Endodermal cell (in vitro differentiated cells): ENCODE measurements around the gene FKBP1B. TPM values are rescaled to one million over a fixed set of nuclear protein-coding genes. Genes with fewer than 3 reads are reported as not detected.

Experiments
- DNase-seq: peaks from one replicate; pipeline ENCODE4 v3.0.0-alpha.2; 2017
- H3K27ac ChIP-seq: 2 replicates; pipeline ENCODE4 v1.5.1; 2013; ENCODE audit warnings: mild to moderate bottlenecking, low read depth, low read length, moderate library complexity
- H3K27me3 ChIP-seq: 2 replicates; pipeline ENCODE4 v1.6.1; 2013; ENCODE audit warnings: mild to moderate bottlenecking, low read length, moderate library complexity; ENCODE audit not compliant: insufficient read depth, control insufficient read depth, poor library complexity, severe bottlenecking
- H3K36me3 ChIP-seq: 2 replicates; pipeline ENCODE4 v1.7.0; 2013; ENCODE audit warnings: mild to moderate bottlenecking, low read length, moderate library complexity; ENCODE audit not compliant: control insufficient read depth, insufficient read depth
- H3K4me1 ChIP-seq: one replicate; pipeline ENCODE4 v1.7.0; 2013; ENCODE audit warnings: low read length; ENCODE audit not compliant: control insufficient read depth, insufficient read depth
- H3K4me3 ChIP-seq: 2 replicates; pipeline ENCODE4 v1.5.1; 2013; ENCODE audit warnings: mild to moderate bottlenecking, low read length, moderate library complexity
- H3K9ac ChIP-seq: 2 replicates; pipeline ENCODE4 v1.6.1; 2013; ENCODE audit warnings: mild to moderate bottlenecking, low read length, moderate library complexity; ENCODE audit not compliant: poor library complexity, severe bottlenecking; ENCODE audit errors: extremely low read depth
- H3K9me3 ChIP-seq: 2 replicates; pipeline ENCODE4 v1.6.1; 2013; ENCODE audit warnings: mild to moderate bottlenecking, low read length, moderate library complexity; ENCODE audit not compliant: control insufficient read depth
- H3K27ac Mint-ChIP-seq: 2 replicates; pipeline ENCODE4 v1.8.0; 2020; ENCODE audit warnings: mixed read lengths
- H3K27me3 Mint-ChIP-seq: 2 replicates; pipeline ENCODE4 v1.8.0; 2021; ENCODE audit warnings: mild to moderate bottlenecking, mixed read lengths; ENCODE audit not compliant: insufficient read depth
- H3K36me3 Mint-ChIP-seq: 2 replicates; pipeline ENCODE4 v1.8.0; 2020; ENCODE audit warnings: low read depth, mixed read lengths
- H3K4me1 Mint-ChIP-seq: 2 replicates; pipeline ENCODE4 v1.8.0; 2020; ENCODE audit warnings: mixed read lengths
- H3K4me3 Mint-ChIP-seq: 2 replicates; pipeline ENCODE4 v1.8.0; 2020; ENCODE audit warnings: mild to moderate bottlenecking, moderate library complexity, mixed read lengths
- H3K9me3 Mint-ChIP-seq: 2 replicates; pipeline ENCODE4 v1.8.0; 2020; ENCODE audit warnings: mild to moderate bottlenecking, mixed read lengths
- WGBS, 2 experiments: methylation state at CpG; one replicate each; pipeline versions ENCODE4 v1.1.5 to v1.1.7; 2013; ENCODE audit warnings: missing lambda C conversion rate in 2 of 2, mixed read lengths in 1 of 2; ENCODE audit not compliant: insufficient coverage in 1 of 2, insufficient read length in 1 of 2; 5-methylcytosine and 5-hydroxymethylcytosine counted together
- total RNA-seq, 2 donors: library from RNA; stranded (reverse); fragmentation: NEBNext Ultra II Directional in 1 of 2; extraction: Animal tissue kit (Norgen Biotek cat#: 25700) in 1 of 2; gene quantifications; 2 replicates in 1 of 2; 3 replicates in 1 of 2; pipeline ENCODE4 v1.2.1, GENCODE V29; 2021
- TF ChIP-seq, protein P1 (sequence below): fragments of 200-600 bp; sonication (generic); conservative IDR thresholded peaks from 2 replicates; pipeline ENCODE4 v1.5.0; 2021; ENCODE audit warnings: antibody characterized with exemption, mild to moderate bottlenecking

The FKBP1B gene
- total RNA-seq, 2 donors from 2014 or later = 35.3 to 39.0 TPM

DNA sequence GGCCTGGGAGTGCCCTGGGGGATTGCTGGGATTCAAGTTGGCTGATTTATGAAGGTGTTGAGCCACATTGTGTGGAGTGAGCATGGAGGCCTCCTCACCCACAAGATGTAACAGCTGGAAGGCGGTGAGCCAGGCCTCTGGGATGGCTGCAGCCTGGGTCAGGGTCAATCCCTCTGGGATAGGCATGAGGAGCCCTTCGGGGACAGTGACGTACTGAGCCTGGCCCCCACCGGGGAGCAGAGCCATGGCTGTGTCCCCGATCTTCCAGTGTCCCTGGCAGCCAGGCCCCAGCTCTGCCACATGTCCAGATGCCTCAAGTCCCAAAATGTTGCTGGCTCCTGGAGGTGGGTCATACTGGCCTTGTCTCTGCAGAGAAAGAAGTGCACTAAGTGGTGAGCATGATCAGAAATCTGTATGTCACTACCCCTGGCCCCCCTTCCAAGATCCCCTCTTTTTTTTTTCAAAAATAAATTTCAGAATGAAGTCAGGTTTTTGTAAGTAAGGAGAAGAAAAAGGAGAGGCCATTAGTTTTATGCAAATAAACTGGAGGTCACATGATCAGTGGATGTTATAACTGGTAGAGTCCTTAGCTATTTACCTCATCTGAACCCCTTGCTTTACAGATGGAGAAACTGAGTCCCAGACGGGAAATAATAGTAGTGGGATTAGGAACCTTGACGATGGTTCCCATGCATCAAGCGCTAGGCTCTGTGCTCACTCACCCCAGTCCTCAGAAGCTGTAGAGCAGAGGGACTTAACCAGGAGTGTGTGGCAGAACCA, 33.4 kb downstream of the FKBP1B start:
- Mint-ChIP-seq H3K9me3 (no peaks in the 10 kb centered on the region), H3K4me3 (peak overlapping the region; percentile 80), H3K4me1 (peaks cover 7% of the 10 kb centered on the region), H3K27ac (peak overlapping the region; percentile 96), H3K36me3 (peaks cover 17% of the 10 kb centered on the region), H3K27me3 (no peaks in the 10 kb centered on the region)
- peak overlapping the region; percentile 62 for H3K9ac ChIP-seq
- peak overlapping the region; percentile 90 for H3K4me3 ChIP-seq
- TF ChIP-seq, protein P1, sequence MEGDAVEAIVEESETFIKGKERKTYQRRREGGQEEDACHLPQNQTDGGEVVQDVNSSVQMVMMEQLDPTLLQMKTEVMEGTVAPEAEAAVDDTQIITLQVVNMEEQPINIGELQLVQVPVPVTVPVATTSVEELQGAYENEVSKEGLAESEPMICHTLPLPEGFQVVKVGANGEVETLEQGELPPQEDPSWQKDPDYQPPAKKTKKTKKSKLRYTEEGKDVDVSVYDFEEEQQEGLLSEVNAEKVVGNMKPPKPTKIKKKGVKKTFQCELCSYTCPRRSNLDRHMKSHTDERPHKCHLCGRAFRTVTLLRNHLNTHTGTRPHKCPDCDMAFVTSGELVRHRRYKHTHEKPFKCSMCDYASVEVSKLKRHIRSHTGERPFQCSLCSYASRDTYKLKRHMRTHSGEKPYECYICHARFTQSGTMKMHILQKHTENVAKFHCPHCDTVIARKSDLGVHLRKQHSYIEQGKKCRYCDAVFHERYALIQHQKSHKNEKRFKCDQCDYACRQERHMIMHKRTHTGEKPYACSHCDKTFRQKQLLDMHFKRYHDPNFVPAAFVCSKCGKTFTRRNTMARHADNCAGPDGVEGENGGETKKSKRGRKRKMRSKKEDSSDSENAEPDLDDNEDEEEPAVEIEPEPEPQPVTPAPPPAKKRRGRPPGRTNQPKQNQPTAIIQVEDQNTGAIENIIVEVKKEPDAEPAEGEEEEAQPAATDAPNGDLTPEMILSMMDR = no peak
- peaks cover 19% of the 10 kb centered on the region for H3K36me3 ChIP-seq
- H3K27me3 ChIP-seq = no peaks in the 10 kb centered on the region
- 87 to 88% methylated on average over 6 to 8 of the region's 8 CpGs for WGBS, 2 experiments
- DNase-seq = no peak
- no peaks in the 10 kb centered on the region for H3K4me1 ChIP-seq
- H3K9me3 ChIP-seq = no peaks in the 10 kb centered on the region
- peak overlapping the region; percentile 98 for H3K27ac ChIP-seq

DNA sequence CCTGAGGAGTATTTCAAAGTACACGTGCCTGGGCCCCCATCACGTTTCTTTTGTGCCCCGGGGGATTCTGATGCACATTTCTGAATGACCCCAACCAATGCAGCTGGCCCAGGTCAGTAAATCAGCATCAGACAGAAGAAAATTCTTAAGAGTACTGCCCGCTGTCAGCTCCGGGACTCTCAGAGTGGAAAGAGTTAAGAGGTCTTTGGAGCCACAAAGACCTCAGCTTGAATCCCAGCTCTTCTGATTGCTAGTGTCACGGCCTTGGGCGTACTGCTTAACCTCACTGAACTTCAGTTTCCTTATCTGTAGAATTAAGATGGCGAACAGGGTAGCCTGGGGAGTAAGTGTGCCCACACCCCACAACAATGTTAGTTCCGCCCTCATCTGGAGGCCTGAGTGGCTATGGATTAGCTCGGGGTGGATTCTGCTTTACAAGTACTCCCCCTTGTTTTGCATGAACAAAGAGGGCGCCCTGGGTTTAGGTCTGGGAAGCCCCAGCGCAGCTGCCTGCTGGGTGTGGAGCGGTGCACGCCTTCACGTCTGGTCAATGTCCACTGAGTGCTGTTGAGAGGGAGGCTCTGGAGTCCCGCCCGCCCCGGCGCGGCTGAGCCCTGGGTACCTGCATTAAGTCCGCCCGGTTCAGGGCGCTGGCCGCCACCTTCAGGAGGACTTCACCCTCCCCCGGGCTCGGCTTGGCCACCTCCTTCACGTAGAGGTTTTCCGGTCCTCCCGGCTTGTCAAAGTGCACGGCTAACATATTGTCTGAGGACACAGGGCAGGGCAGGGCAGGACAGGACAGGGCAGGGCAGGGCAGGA, 34.2 kb downstream of the FKBP1B start:
- H3K27me3 ChIP-seq = no peaks in the 10 kb centered on the region

More for the DNA sequence above, 34.2 kb downstream of the FKBP1B start:
- Mint-ChIP-seq H3K4me3 (peak overlapping the region; percentile 80), H3K27me3 (no peaks in the 10 kb centered on the region), H3K9me3 (no peaks in the 10 kb centered on the region), H3K4me1 (peaks cover 4% of the 10 kb centered on the region), H3K27ac (peak overlapping the region; percentile 96), H3K36me3 (peaks cover 17% of the 10 kb centered on the region)
- peaks cover 19% of the 10 kb centered on the region for H3K36me3 ChIP-seq
- H3K9ac ChIP-seq = peak overlapping the region; percentile 62
- peak; percentile 95 for DNase-seq
- H3K4me1 ChIP-seq = no peaks in the 10 kb centered on the region
- TF ChIP-seq, protein P1 = no peak
- H3K4me3 ChIP-seq = peak overlapping the region; percentile 90
- no peaks in the 10 kb centered on the region for H3K9me3 ChIP-seq
- H3K27ac ChIP-seq = peak overlapping the region; percentile 98
- WGBS, 2 experiments = 7 to 11% methylated on average over 11 to 30 of the region's 30 CpGs
